Measurements from ENCODE around the gene SCGN. TPM values are rescaled to one million over a fixed set of nuclear protein-coding genes. Genes with fewer than 3 reads are reported as not detected.

Gene SCGN
- total and polyA plus RNA-seq, 10 donors: not detected

- TF ChIP-seq POLR2AphosphoS5 (IDR thresholded peaks at IDR 0.05) (no peak), CTCF (IDR thresholded peaks at IDR 0.05 in 8 of 11, conservative IDR thresholded peaks at IDR 0.05 in 3 of 11) (no peak), POLR2A (IDR thresholded peaks at IDR 0.05) (no peak)
- no peak overlapping the region for H3K27ac ChIP-seq
- peaks cover 0 to 10% (median 0%) of the 10 kb centered on the region in 6 donors for H3K36me3 ChIP-seq
- H3K4me1 ChIP-seq: peaks cover 0 to 2% (median 0%) of the 10 kb centered on the region in 6 donors
- intact Hi-C loops (cut with DNase I; ENCODE audit: low total_unique reads): no loop called here
- H3K9me3 ChIP-seq: no peaks in the 10 kb centered on the region
- WGBS, 5 donors: 57 to 78% (median 71%) methylated on average over 1 of the region's 1 CpG
- no peak for DNase-seq
- H3K27me3 ChIP-seq (replicated peaks in 1 of 7): peaks cover 0 to 11% (median 0%) of the 10 kb centered on the region in 7 donors
- H3K4me3 ChIP-seq: no peak overlapping the region
Observed at GRCh38 chr6:25623065-25623464, 28.9 kb upstream of the SCGN start.

GRCh38 chr6:25623879-25624278 lies 28.1 kb upstream of the SCGN start:
- Histone ChIP-seq H3K36me3 (peaks cover 0 to 10% (median 0%) of the 10 kb centered on the region in 6 donors), H3K4me1 (peaks cover 0 to 1% (median 0%) of the 10 kb centered on the region in 6 donors), H3K27me3 (replicated peaks in 1 of 7) (peaks cover 0 to 11% (median 0%) of the 10 kb centered on the region in 7 donors), H3K9me3 (no peaks in the 10 kb centered on the region), H3K4me3 (no peak overlapping the region), H3K27ac (no peak overlapping the region)
- WGBS, 5 donors: 59 to 86% (median 80%) methylated on average over 1 of the region's 1 CpG
- DNase-seq: no peak
- no peak for TF ChIP-seq CTCF (IDR thresholded peaks at IDR 0.05 in 8 of 11, conservative IDR thresholded peaks at IDR 0.05 in 3 of 11)
- TF ChIP-seq POLR2A (IDR thresholded peaks at IDR 0.05): no peak
- no peak for TF ChIP-seq POLR2AphosphoS5 (IDR thresholded peaks at IDR 0.05)
- intact Hi-C loops (cut with DNase I; ENCODE audit: low total_unique reads): no loop called here

GRCh38 chr6:25627001-25627400 lies 25.0 kb upstream of the SCGN start:
- H3K27ac ChIP-seq: no peak overlapping the region
- intact Hi-C loops (cut with DNase I; ENCODE audit: low total_unique reads): no loop called here
- H3K36me3 ChIP-seq: peaks cover 0 to 1% (median 0%) of the 10 kb centered on the region in 6 donors
- peaks cover 0 to 21% (median 0%) of the 10 kb centered on the region in 7 donors for H3K27me3 ChIP-seq (replicated peaks in 1 of 7)
- TF ChIP-seq CTCF (IDR thresholded peaks at IDR 0.05 in 8 of 11, conservative IDR thresholded peaks at IDR 0.05 in 3 of 11) (no peak), POLR2AphosphoS5 (IDR thresholded peaks at IDR 0.05) (no peak), POLR2A (IDR thresholded peaks at IDR 0.05) (no peak)
- no peaks in the 10 kb centered on the region for H3K9me3 ChIP-seq
- 75 to 93% (median 84%) methylated on average over 3 of the region's 3 CpGs for WGBS, 5 donors
- H3K4me3 ChIP-seq: no peak overlapping the region
- DNase-seq: no peak
- H3K4me1 ChIP-seq: no peaks in the 10 kb centered on the region

- intact Hi-C loops (cut with DNase I; ENCODE audit: low total_unique reads): no loop called here
- no peaks in the 10 kb centered on the region for H3K36me3 ChIP-seq
- peaks cover 0 to 37% (median 0%) of the 10 kb centered on the region in 7 donors for H3K27me3 ChIP-seq (replicated peaks in 1 of 7)
- no peak for TF ChIP-seq POLR2AphosphoS5 (IDR thresholded peaks at IDR 0.05)
- TF ChIP-seq POLR2A (IDR thresholded peaks at IDR 0.05): no peak
- TF ChIP-seq CTCF (IDR thresholded peaks at IDR 0.05 in 8 of 11, conservative IDR thresholded peaks at IDR 0.05 in 3 of 11): no peak
- no peak for DNase-seq
- H3K4me3 ChIP-seq: no peak overlapping the region
- H3K27ac ChIP-seq: no peak overlapping the region
- H3K4me1 ChIP-seq: no peaks in the 10 kb centered on the region
- no peaks in the 10 kb centered on the region for H3K9me3 ChIP-seq
- 82 to 94% (median 90%) methylated on average over 4 of the region's 4 CpGs for WGBS, 5 donors
Observed at GRCh38 chr6:25628471-25629197, 23.4 kb upstream of the SCGN start.
